Measurements from ENCODE around the gene GOLGA6C. TPM values are rescaled to one million over a fixed set of nuclear protein-coding genes. Genes with fewer than 3 reads are reported as not detected.
"Not testable (repeated sequence)": the region's sequence is repeated elsewhere in the genome, so short reads cannot be mapped to it uniquely, and the experiment has no call there.

GOLGA6C gene, protein sequence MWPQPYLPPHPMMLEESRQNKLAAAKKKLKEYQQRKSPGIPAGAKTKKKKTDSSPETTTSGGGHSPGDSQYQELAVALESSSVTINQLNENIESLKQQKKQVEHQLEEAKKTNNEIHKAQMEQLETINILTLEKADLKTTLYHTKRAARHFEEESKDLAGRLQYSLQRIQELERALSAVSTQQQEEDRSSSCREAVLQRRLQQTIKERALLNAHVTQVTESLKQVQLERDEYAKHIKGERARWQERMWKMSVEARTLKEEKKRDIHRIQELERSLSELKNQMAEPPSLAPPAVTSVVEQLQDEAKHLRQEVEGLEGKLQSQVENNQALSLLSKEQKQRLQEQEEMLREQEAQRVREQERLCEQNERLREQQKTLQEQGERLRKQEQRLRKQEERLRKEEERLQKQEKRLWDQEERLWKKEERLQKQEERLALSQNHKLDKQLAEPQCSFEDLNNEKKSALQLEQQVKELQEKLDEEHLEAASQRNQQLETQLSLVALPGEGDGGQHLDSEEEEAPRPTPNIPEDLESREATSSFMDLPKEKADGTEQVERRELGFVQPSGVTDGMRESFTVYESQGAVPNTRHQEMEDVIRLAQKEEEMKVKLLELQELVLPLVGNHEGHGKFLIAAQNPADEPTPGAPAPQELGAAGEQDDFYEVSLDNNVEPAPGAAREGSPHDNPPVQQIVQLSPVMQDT
- total RNA-seq = under 1 TPM in 2 of 4 donors, not detected in 2; 0.17 to 0.41 TPM

DNA sequence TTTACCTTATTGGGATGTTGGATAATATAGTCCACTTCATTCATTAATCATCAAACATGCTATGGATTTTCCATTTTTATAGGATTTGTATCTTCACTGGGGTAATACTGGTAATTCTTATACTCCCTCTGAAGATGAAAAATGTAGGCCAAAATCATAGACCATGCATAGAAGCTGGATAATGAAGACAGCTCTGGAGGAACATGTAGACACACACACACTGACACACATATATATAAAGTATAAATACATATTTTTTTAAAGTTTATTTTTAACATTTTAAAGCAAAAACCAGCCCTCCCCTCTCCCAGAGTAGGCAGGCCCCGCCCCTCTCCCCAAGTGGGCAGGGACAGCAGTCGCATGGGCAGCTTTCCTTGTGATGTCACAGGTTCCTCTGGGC, at the start of gene GOLGA6C:
Gene GOLGA6C (plus strand): TSS at position 301 of the 400 bp plus-strand sequence. CDS start 265 bp downstream, outside the sequence.
- intact Hi-C loops (cut with DNase I; ENCODE audit: low total_unique reads) = not testable (repeated sequence)

GRCh38 chr15:75208501-75209288, 49.4 kb upstream of the GOLGA6C start:
- ATAC-seq (no peak), DNase-seq (no peak)
- intact Hi-C loops (cut with DNase I; ENCODE audit: low total_unique reads) (loop anchor here (10.0 kb wide), 1 partner anchor 574 kb away; no protein-coding TSS in a partner anchor), in situ Hi-C loops (cut with MboI; ENCODE audit: low sequenced_read_pairs in 4 of 4) (loop anchor here in 2 of 4 donors (5.0 to 10.0 kb wide), 2 partner anchors 181 to 184 kb away; partner anchors contain the start of gene PPCDC (in 1 of the 2))
- TF ChIP-seq CTCF (IDR thresholded peaks at IDR 0.05 in 4 of 5, conservative IDR thresholded peaks at IDR 0.05 in 1 of 5) (no peak), POLR2A (IDR thresholded peaks at IDR 0.05) (no peak)
- H3K27me3 ChIP-seq = no peaks in the 10 kb centered on the region
- no peak overlapping the region for H3K4me3 ChIP-seq
- H3K27ac ChIP-seq = no peak overlapping the region
- H3K4me1 ChIP-seq = peaks cover 0 to 9% of the 10 kb centered on the region in 2 donors
- peaks cover 0 to 6% of the 10 kb centered on the region in 2 donors for H3K36me3 ChIP-seq
- H3K9me3 ChIP-seq = no peaks in the 10 kb centered on the region

More for the DNA sequence above, at the start of gene GOLGA6C:
- H3K27ac ChIP-seq; ATAC-seq; H3K4me3 ChIP-seq; H3K9me3 ChIP-seq; H3K36me3 ChIP-seq; DNase-seq; in situ Hi-C loops (cut with MboI; ENCODE audit: low sequenced_read_pairs in 4 of 4); H3K4me1 ChIP-seq; H3K27me3 ChIP-seq: not testable (repeated sequence)

DNA sequence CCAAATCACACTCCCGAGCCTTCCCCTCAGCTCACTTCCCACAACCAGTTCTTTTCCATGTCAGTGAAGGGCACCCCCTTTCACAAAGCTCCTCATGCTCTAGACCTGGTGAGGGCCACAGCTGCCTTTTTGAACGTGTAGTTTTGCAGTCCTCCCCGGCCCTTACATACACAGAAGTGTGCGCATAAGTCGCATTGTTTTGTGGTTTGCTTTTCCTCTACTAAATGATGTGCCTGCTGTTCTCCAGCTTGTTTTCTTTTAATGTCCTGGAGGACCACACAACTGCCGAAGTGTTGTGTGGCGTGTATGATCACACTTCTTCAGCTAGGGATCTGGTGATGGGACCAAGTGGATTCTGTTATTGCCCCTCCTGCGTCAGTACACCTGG, 48.9 kb upstream of the GOLGA6C start:
- no peak for ATAC-seq
- TF ChIP-seq POLR2A (IDR thresholded peaks at IDR 0.05) = no peak
- TF ChIP-seq CTCF (IDR thresholded peaks at IDR 0.05 in 4 of 5, conservative IDR thresholded peaks at IDR 0.05 in 1 of 5) = no peak
- intact Hi-C loops (cut with DNase I; ENCODE audit: low total_unique reads) = loop anchor here (10.0 kb wide), 1 partner anchor 574 kb away; no protein-coding TSS in a partner anchor
- H3K36me3 ChIP-seq = peaks cover 0 to 6% of the 10 kb centered on the region in 2 donors
- no peaks in the 10 kb centered on the region for H3K27me3 ChIP-seq
- in situ Hi-C loops (cut with MboI; ENCODE audit: low sequenced_read_pairs in 4 of 4) = loop anchor here in 2 of 4 donors (5.0 to 10.0 kb wide), 2 partner anchors 182 to 184 kb away; partner anchors contain the start of gene PPCDC (in 1 of the 2)
- no peak for DNase-seq
- H3K4me3 ChIP-seq = no peak overlapping the region
- H3K9me3 ChIP-seq = no peaks in the 10 kb centered on the region
- H3K4me1 ChIP-seq = peaks cover 0 to 4% of the 10 kb centered on the region in 2 donors
- H3K27ac ChIP-seq = no peak overlapping the region

- Histone ChIP-seq H3K9me3 (no peaks in the 10 kb centered on the region), H3K36me3 (peaks cover 0 to 6% of the 10 kb centered on the region in 2 donors), H3K27ac (no peak overlapping the region), H3K4me3 (no peak overlapping the region), H3K4me1 (no peaks in the 10 kb centered on the region), H3K27me3 (no peaks in the 10 kb centered on the region)
- ATAC-seq = no peak
- TF ChIP-seq POLR2A (IDR thresholded peaks at IDR 0.05) = no peak
- no peak for TF ChIP-seq CTCF (IDR thresholded peaks at IDR 0.05 in 4 of 5, conservative IDR thresholded peaks at IDR 0.05 in 1 of 5)
- intact Hi-C loops (cut with DNase I; ENCODE audit: low total_unique reads) (no loop called here), in situ Hi-C loops (cut with MboI; ENCODE audit: low sequenced_read_pairs in 4 of 4) (no loop called here)
- no peak for DNase-seq
Observed at GRCh38 chr15:75210811-75211230, 47.3 kb upstream of the GOLGA6C start.

All from gastrocnemius medialis (tissue), 4 donors.